ENCODE data around the gene SYVN1. TPM values are rescaled to one million over a fixed set of nuclear protein-coding genes. Genes with fewer than 3 reads are reported as not detected.

The SYVN1 gene
- total and polyA plus RNA-seq, 2 donors (not counting 1 experiment from before 2014, with no cell fraction given), result 187 to 282 TPM

DNA sequence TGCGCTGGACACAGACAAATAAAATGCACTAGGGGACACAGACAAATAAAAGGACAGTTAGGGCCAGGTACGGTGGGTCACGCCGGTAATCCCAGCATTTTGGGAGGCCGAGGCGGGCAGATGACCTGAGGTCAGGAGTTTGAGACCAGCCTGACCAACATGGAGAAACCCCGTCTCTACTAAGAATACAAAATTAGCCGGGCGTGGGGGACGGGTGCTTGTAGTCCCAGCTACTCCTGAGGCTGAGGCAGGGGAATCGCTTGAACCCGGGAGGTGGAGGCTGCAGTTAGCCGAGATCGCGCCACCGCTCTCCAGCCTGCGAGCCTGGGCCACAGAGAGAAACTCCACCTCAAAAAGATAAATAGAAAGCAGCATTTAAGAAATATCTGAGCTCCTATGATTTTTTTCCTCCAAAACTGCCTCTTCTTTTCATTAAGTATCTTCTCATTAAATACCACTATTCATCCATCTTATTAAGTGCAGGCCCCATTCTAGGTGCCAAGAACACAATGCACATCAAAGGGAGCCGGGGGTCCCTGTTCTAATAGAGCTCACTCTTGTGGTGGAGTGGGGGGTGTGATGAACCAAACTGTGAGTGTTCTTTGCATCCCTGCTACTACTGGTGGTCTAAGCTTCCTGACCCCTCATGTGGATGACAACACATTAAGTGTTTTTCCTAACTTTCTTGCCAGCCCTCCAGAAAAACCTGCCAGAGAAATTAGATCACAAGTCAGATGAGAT lies 16.1 kb downstream of the SYVN1 start:
- WGBS (ENCODE audit: insufficient coverage), result 89% methylated on average over 5 of the region's 18 CpGs
- no peaks in the 10 kb centered on the region for H3K9me3 Mint-ChIP-seq (ENCODE audit: insufficient read depth)
- Histone ChIP-seq H4K20me1 (ENCODE audit: control insufficient read depth, insufficient read depth, low read length, poor library complexity, severe bottlenecking) (peaks cover 31% of the 10 kb centered on the region), H2AFZ (ENCODE audit: insufficient read depth, low read depth, low read length, poor library complexity, severe bottlenecking) (no peak overlapping the region), H3K4me2 (replicated peaks; ENCODE audit: low read depth, low read length, poor library complexity, severe bottlenecking) (no peak overlapping the region), H3K36me3 (replicated peaks in 1 of 2; ENCODE audit: control extremely low read depth in 1 of 2, control insufficient read depth in 1 of 2, extremely low read depth in 1 of 2, insufficient read depth in 2 of 2, low read length in 1 of 2) (peaks cover 0 to 42% of the 10 kb centered on the region in 2 experiments), H3K9ac (ENCODE audit: low read length) (no peak overlapping the region), H3K4me3 (ENCODE audit: control extremely low read depth in 1 of 5, extremely low read depth in 1 of 5, insufficient read depth in 1 of 5, low read depth in 2 of 5, low read length in 4 of 5) (no peak overlapping the region), H3K27ac (ENCODE audit: low read length in 2 of 2) (peak overlapping the region; percentile 32 to 96), H3K9me3 (ENCODE audit: control extremely low read depth in 1 of 3, control insufficient read depth in 2 of 3, insufficient read depth in 1 of 3, low read length in 2 of 3) (no peaks in the 10 kb centered on the region), H3K79me2 (ENCODE audit: control insufficient read depth, insufficient read depth, low read length) (peaks cover 84% of the 10 kb centered on the region), H3K27me3 (replicated peaks in 1 of 4; ENCODE audit: control extremely low read depth in 1 of 4, control insufficient read depth in 3 of 4, insufficient read depth in 4 of 4, low read length in 3 of 4) (no peaks in the 10 kb centered on the region), H3K4me1 (ENCODE audit: control insufficient read depth in 2 of 2, insufficient read depth in 2 of 2, low read length in 2 of 2) (peaks cover 39 to 61% of the 10 kb centered on the region in 2 donors)
- ChIA-PET POLR2A (interaction anchor here (0.5 to 7.3 kb wide), 12 partner anchors 10 to 884 kb away, joined by 3 to 160 read pairs (median 4); partner anchors contain the start of genes ARL2, CAPN1, MUS81 and POLA2), CTCF (interaction anchor here (0.8 to 5.0 kb wide), 13 partner anchors 8 to 429 kb away, joined by 3 to 47 read pairs (median 17); partner anchors contain the start of genes ARL2, CAPN1, CDC42BPG and SPDYC)
- TF ChIP-seq CTCF (IDR thresholded peaks at IDR 0.05) (peak; percentile 62), EZH2 (IDR thresholded peaks at IDR 0.05; ENCODE audit: borderline replicate concordance, insufficient read depth, low read depth, low read length, poor library complexity, severe bottlenecking) (no peak)
- intact Hi-C loops (cut with micrococcal nuclease), result loop anchor here (5.0 to 10.0 kb wide), 4 partner anchors 203 to 497 kb away; partner anchors contain the start of genes ATG2A, MAP3K11, PCNX3 and SF1
- H3K4me3 Mint-ChIP-seq, result peak overlapping the region; percentile 91
- H3K27me3 Mint-ChIP-seq, result no peaks in the 10 kb centered on the region
- H3K4me1 Mint-ChIP-seq, result peaks cover 67% of the 10 kb centered on the region
- DNase-seq, result peak; percentile 23
- H3K27ac Mint-ChIP-seq, result peak overlapping the region; percentile 91
- ATAC-seq (ENCODE audit: low read depth), result no peak
